ENCODE measurements around the gene VPS26B. TPM values are rescaled to one million over a fixed set of nuclear protein-coding genes. Genes with fewer than 3 reads are reported as not detected.

Gene VPS26B
- total and polyA plus RNA-seq, 2 donors from 2014 or later, result 20.5 to 34.6 TPM

- no peaks in the 10 kb centered on the region for H3K27me3 ChIP-seq (ENCODE audit: control insufficient read depth, insufficient read depth, low read length)
- no peak overlapping the region for H3K4me3 ChIP-seq (ENCODE audit: low read length in 3 of 3)
- H3K9ac ChIP-seq (ENCODE audit: low read length in 3 of 3), result no peak overlapping the region
- no peak for TF ChIP-seq CTCF (IDR thresholded peaks at IDR 0.05; ENCODE audit: borderline replicate concordance, extremely low read depth, insufficient read depth)
- FAIRE-seq (no peak), DNase-seq (no peak)
- peaks cover 0 to 39% (median 24%) of the 10 kb centered on the region in 3 donors for H3K36me3 ChIP-seq (ENCODE audit: control insufficient read depth in 2 of 3, insufficient read depth in 3 of 3, low read length in 3 of 3)
- H3K9me3 ChIP-seq (ENCODE audit: control insufficient read depth in 2 of 3, insufficient read depth in 1 of 3, low read length in 3 of 3), result no peaks in the 10 kb centered on the region
- intact Hi-C loops (cut with DNase I), result no loop called here
- H3K27ac ChIP-seq (ENCODE audit: low read depth in 2 of 2, low read length in 2 of 2), result no peak overlapping the region
- H3K4me1 ChIP-seq (ENCODE audit: control insufficient read depth in 2 of 3, insufficient read depth in 2 of 3, low read depth in 1 of 3, low read length in 3 of 3), result peaks cover 0 to 7% (median 0%) of the 10 kb centered on the region in 3 donors
Measured at GRCh38 chr11:134257101-134257500, 32.6 kb downstream of the VPS26B start.

GRCh38 chr11:134258577-134258976, 34.1 kb downstream of the VPS26B start:
- H3K36me3 ChIP-seq (ENCODE audit: control insufficient read depth in 2 of 3, insufficient read depth in 3 of 3, low read length in 3 of 3), result peaks cover 0 to 48% (median 28%) of the 10 kb centered on the region in 3 donors
- H3K4me1 ChIP-seq (ENCODE audit: control insufficient read depth in 2 of 3, insufficient read depth in 2 of 3, low read depth in 1 of 3, low read length in 3 of 3), result peaks cover 0 to 3% (median 0%) of the 10 kb centered on the region in 3 donors
- DNase-seq (no peak), FAIRE-seq (no peak)
- H3K4me3 ChIP-seq (ENCODE audit: low read length in 3 of 3), result no peak overlapping the region
- TF ChIP-seq CTCF (IDR thresholded peaks at IDR 0.05; ENCODE audit: borderline replicate concordance, extremely low read depth, insufficient read depth), result no peak
- no peaks in the 10 kb centered on the region for H3K9me3 ChIP-seq (ENCODE audit: control insufficient read depth in 2 of 3, insufficient read depth in 1 of 3, low read length in 3 of 3)
- H3K27me3 ChIP-seq (ENCODE audit: control insufficient read depth, insufficient read depth, low read length), result no peaks in the 10 kb centered on the region
- no peak overlapping the region for H3K27ac ChIP-seq (ENCODE audit: low read depth in 2 of 2, low read length in 2 of 2)
- no peak overlapping the region for H3K9ac ChIP-seq (ENCODE audit: low read length in 3 of 3)
- intact Hi-C loops (cut with DNase I), result no loop called here

- H3K9me3 ChIP-seq (ENCODE audit: control insufficient read depth in 2 of 3, insufficient read depth in 1 of 3, low read length in 3 of 3), result no peaks in the 10 kb centered on the region
- peaks cover 0 to 53% (median 33%) of the 10 kb centered on the region in 3 donors for H3K36me3 ChIP-seq (ENCODE audit: control insufficient read depth in 2 of 3, insufficient read depth in 3 of 3, low read length in 3 of 3)
- no peak overlapping the region for H3K27ac ChIP-seq (ENCODE audit: low read depth in 2 of 2, low read length in 2 of 2)
Measured at GRCh38 chr11:134260503-134260902, 36.0 kb downstream of the VPS26B start.

More at GRCh38 chr11:134260503-134260902, 36.0 kb downstream of the VPS26B start:
- DNase-seq (no peak), FAIRE-seq (no peak)
- H3K4me1 ChIP-seq (ENCODE audit: control insufficient read depth in 2 of 3, insufficient read depth in 2 of 3, low read depth in 1 of 3, low read length in 3 of 3), result peaks cover 0 to 2% (median 0%) of the 10 kb centered on the region in 3 donors
- no peak overlapping the region for H3K4me3 ChIP-seq (ENCODE audit: low read length in 3 of 3)
- no peaks in the 10 kb centered on the region for H3K27me3 ChIP-seq (ENCODE audit: control insufficient read depth, insufficient read depth, low read length)
- intact Hi-C loops (cut with DNase I), result no loop called here
- no peak for TF ChIP-seq CTCF (IDR thresholded peaks at IDR 0.05; ENCODE audit: borderline replicate concordance, extremely low read depth, insufficient read depth)
- H3K9ac ChIP-seq (ENCODE audit: low read length in 3 of 3), result no peak overlapping the region
